HCT116 (cell line): ENCODE data around the gene SH3PXD2A. TPM values are rescaled to one million over a fixed set of nuclear protein-coding genes. Genes with fewer than 3 reads are reported as not detected.

Source experiments
- ATAC-seq: fragments of 200-7000 bp; cut with Tn5 transposase; 2 replicates; pipeline ENCODE4 v1.9.1; 2020; ENCODE audit warnings: mild to moderate bottlenecking, moderate library complexity
- BruUV-seq: library from RNA; stranded (reverse); fragments of 400-500 nt; replicated peaks from 2 replicates; lab custom pipeline; 2021; lab: Mats Ljungman, UMichigan
- CTCF ChIA-PET: fragments of 300-600 bp; sonication (Branson Sonifier 250); formaldehyde crosslinking; loops from one replicate; lab custom pipeline; 2021; ENCODE audit warnings: antibody characterized with exemption; lab: Charles Lee
- POLR2A ChIA-PET: fragments of 300-600, 350-600 bp; sonication (Branson Sonifier 250); formaldehyde crosslinking; loops from one replicate; lab custom pipeline; 2021; ENCODE audit warnings: antibody characterized with exemption; lab: Charles Lee
- RAD21 ChIA-PET, 2 experiments: fragments of 300-600 bp; sonication (Branson Sonifier 250); formaldehyde crosslinking; loops; one replicate each; lab custom pipeline; 2023; ENCODE audit warnings: low total read pairs in 2 of 2; ENCODE audit not compliant: uncharacterized antibody in 2 of 2, unreplicated experiment in 2 of 2, low non-redundant PET in 1 of 2; lab: Charles Lee
- DNase-seq: peaks from one replicate; pipeline ENCODE4 v3.0.0-alpha.2; 2010; ENCODE audit warnings: low read depth, low spot score
- H2AFZ ChIP-seq: fragments of 200-600 bp; shearing (Covaris generic), sonication (generic); 2 replicates; pipeline ENCODE4 v1.6.1; 2017; ENCODE audit warnings: low read depth, mixed run types, mixed read lengths, antibody characterized with exemption, low read length; ENCODE audit not compliant: poor library complexity, severe bottlenecking
- H3K27ac ChIP-seq: 2 replicates; pipeline ENCODE4 v1.5.1; 2012; ENCODE audit warnings: low read depth, low read length
- H3K27me3 ChIP-seq: fragments of 200-600 bp; sonication (generic); 2 replicates; pipeline ENCODE4 v1.6.1; 2016; ENCODE audit warnings: mixed run types, low read length, mixed read lengths; ENCODE audit not compliant: insufficient read depth
- H3K36me3 ChIP-seq, 2 experiments: fragments of 200-500 bp in 1 of 2; fragments of 200-600 bp in 1 of 2; sonication (Bioruptor generic) in 1 of 2; sonication (generic) in 1 of 2; 2 replicates each; pipeline versions ENCODE4 v1.5.1 to v1.6.1; 2014 to 2016; ENCODE audit warnings: low read length in 2 of 2, inconsistent platforms in 1 of 2, mixed read lengths in 1 of 2, mixed run types in 1 of 2; ENCODE audit not compliant: insufficient read depth in 2 of 2, control insufficient read depth in 1 of 2
- H3K4me1 ChIP-seq, 2 experiments: fragments of 200-600 bp in 1 of 2; sonication (generic) in 1 of 2; 2 replicates each; pipeline versions ENCODE4 v1.5.1 to v1.6.1; 2012 to 2017; ENCODE audit warnings: low read length in 2 of 2, inconsistent platforms in 1 of 2, mild to moderate bottlenecking in 1 of 2, mixed read lengths in 1 of 2, mixed run types in 1 of 2, moderate library complexity in 1 of 2; ENCODE audit not compliant: insufficient read depth in 2 of 2, control insufficient read depth in 1 of 2
- H3K4me2 ChIP-seq: fragments of 200-600 bp; sonication (generic); 2 replicates; pipeline ENCODE4 v1.6.1; 2017; ENCODE audit warnings: mixed run types, low read length, mixed read lengths
- H3K4me3 ChIP-seq, 2 experiments: fragments of 200-600 bp in 1 of 2; sonication (generic) in 1 of 2; replicated peaks in 1 of 2; 2 replicates each; pipeline ENCODE4 v1.5.1; 2011 to 2016; ENCODE audit warnings: low read length in 2 of 2, control low read depth in 1 of 2, low read depth in 1 of 2, mild to moderate bottlenecking in 1 of 2, mixed read lengths in 1 of 2, mixed run types in 1 of 2
- H3K79me2 ChIP-seq: fragments of 200-600 bp; sonication (generic); 2 replicates; pipeline ENCODE4 v1.6.1; 2017; ENCODE audit warnings: mild to moderate bottlenecking, mixed run types, low read length, moderate library complexity, mixed read lengths; ENCODE audit not compliant: insufficient read depth
- H3K9ac ChIP-seq: fragments of 200-600 bp; sonication (generic); 2 replicates; pipeline ENCODE4 v1.6.1; 2016; ENCODE audit warnings: low read length, mixed read lengths
- H3K9me2 ChIP-seq: fragments of 200-600 bp; sonication (generic), shearing (Covaris generic); 2 replicates; pipeline ENCODE4 v1.6.1; 2017; ENCODE audit warnings: mixed run types, mild to moderate bottlenecking, moderate library complexity; ENCODE audit not compliant: insufficient read depth
- H3K9me3 ChIP-seq, 2 experiments: fragments of 200-500 bp in 1 of 2; fragments of 200-600 bp in 1 of 2; sonication (Bioruptor generic) in 1 of 2; sonication (generic) in 1 of 2; 2 replicates each; pipeline ENCODE4 v1.6.1; 2014 to 2017; ENCODE audit warnings: low read length in 2 of 2, mixed read lengths in 2 of 2, inconsistent platforms in 1 of 2, low read depth in 1 of 2, mild to moderate bottlenecking in 1 of 2, mixed run types in 1 of 2, moderate library complexity in 1 of 2; ENCODE audit not compliant: control insufficient read depth in 1 of 2, insufficient read depth in 1 of 2
- H4K20me1 ChIP-seq: fragments of 200-600 bp; sonication (generic), shearing (Covaris generic); 2 replicates; pipeline ENCODE4 v1.6.1; 2017; ENCODE audit warnings: mixed run types, mild to moderate bottlenecking, moderate library complexity; ENCODE audit not compliant: insufficient read depth
- CBX3 ChIP-seq: IDR thresholded peaks from 2 replicates; pipeline ENCODE4 v1.6.1; 2012; ENCODE audit warnings: low read depth
- EZH2 ChIP-seq: fragments of 200-600 bp; sonication (generic); IDR thresholded peaks from 2 replicates; pipeline ENCODE4 v1.6.1; 2017; ENCODE audit warnings: antibody characterized with exemption, mixed run types
- SP1 ChIP-seq: IDR thresholded peaks from 2 replicates; pipeline ENCODE4 v1.6.1; 2012; ENCODE audit warnings: low read depth
- ZFX ChIP-seq: fragments of 450-650 bp; IDR thresholded peaks from 2 replicates; pipeline ENCODE4 v1.6.1; 2017
- intact Hi-C: fragments of 100-400 bp; cut with micrococcal nuclease; formaldehyde crosslinking; loops from 2 replicates; pipeline ENCODE4 v1.10.0; 2022
- total RNA-seq: library from RNA; stranded (reverse); gene quantifications from one replicate; pipeline ENCODE4 v1.2.1, GENCODE V29; 2021; ENCODE audit not compliant: unreplicated experiment
- TF ChIP-seq, protein P1 (sequence below), 3 experiments: fragments of 200-600 bp in 1 of 3; sonication (generic) in 1 of 3; IDR thresholded peaks in 2 of 3; conservative IDR thresholded peaks in 1 of 3; 2 replicates each; pipeline ENCODE4 v1.5.1; 2012 to 2017; ENCODE audit warnings: low read depth in 2 of 3, low read length in 2 of 3, antibody characterized with exemption in 1 of 3, borderline replicate concordance in 1 of 3, control low read depth in 1 of 3, mild to moderate bottlenecking in 1 of 3, mixed read lengths in 1 of 3, mixed run types in 1 of 3, moderate library complexity in 1 of 3; ENCODE audit not compliant: insufficient read depth in 1 of 3
- TF ChIP-seq, protein P2 (sequence below): IDR thresholded peaks from 2 replicates; pipeline ENCODE4 v1.6.1; 2012

SH3PXD2A gene
- total RNA-seq, 1 experiment from 2014 or later, result 8.7 TPM

DNA sequence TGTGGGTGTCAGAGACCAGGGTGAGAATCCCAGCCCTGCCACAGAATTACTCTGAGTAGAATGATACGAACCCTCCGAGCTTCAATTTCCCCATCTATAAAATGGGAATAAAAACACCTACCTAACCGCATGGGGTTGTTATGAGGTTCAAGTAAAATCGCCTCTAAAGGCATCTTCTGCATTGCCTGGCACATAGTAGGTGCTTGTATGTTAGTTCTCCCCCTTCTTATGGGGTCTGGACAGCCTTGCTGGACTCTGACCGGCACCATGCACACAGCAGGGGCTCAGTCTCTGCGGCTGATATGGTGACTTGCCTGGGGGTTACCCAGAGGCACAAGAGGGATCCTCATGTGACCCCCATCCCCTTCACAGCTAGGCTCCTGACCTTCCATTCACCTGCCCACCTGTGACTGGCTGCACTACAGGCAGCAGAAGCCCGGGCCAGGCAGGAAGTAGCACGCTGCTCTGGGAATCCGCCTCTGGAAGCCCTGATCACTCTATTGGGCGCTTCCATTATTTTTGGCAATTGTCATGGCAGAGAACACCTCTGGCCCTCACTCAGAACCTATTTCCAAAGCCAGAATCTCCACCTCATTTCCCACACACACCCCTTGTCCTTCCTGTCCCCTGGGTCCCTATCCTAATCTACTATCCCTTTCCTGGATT is 6.0 kb downstream of the SH3PXD2A start (continued):
- TF ChIP-seq, protein P1, sequence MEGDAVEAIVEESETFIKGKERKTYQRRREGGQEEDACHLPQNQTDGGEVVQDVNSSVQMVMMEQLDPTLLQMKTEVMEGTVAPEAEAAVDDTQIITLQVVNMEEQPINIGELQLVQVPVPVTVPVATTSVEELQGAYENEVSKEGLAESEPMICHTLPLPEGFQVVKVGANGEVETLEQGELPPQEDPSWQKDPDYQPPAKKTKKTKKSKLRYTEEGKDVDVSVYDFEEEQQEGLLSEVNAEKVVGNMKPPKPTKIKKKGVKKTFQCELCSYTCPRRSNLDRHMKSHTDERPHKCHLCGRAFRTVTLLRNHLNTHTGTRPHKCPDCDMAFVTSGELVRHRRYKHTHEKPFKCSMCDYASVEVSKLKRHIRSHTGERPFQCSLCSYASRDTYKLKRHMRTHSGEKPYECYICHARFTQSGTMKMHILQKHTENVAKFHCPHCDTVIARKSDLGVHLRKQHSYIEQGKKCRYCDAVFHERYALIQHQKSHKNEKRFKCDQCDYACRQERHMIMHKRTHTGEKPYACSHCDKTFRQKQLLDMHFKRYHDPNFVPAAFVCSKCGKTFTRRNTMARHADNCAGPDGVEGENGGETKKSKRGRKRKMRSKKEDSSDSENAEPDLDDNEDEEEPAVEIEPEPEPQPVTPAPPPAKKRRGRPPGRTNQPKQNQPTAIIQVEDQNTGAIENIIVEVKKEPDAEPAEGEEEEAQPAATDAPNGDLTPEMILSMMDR (IDR thresholded peaks at IDR 0.05 in 2 of 3, conservative IDR thresholded peaks at IDR 0.05 in 1 of 3; ENCODE audit: borderline replicate concordance in 1 of 3, insufficient read depth in 1 of 3, low read depth in 2 of 3, low read length in 2 of 3), result no peak
- TF ChIP-seq, protein P2, sequence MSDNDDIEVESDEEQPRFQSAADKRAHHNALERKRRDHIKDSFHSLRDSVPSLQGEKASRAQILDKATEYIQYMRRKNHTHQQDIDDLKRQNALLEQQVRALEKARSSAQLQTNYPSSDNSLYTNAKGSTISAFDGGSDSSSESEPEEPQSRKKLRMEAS, result no peak
- no peak for TF ChIP-seq ZFX
- TF ChIP-seq CBX3, result no peak
- TF ChIP-seq SP1, result no peak

DNA sequence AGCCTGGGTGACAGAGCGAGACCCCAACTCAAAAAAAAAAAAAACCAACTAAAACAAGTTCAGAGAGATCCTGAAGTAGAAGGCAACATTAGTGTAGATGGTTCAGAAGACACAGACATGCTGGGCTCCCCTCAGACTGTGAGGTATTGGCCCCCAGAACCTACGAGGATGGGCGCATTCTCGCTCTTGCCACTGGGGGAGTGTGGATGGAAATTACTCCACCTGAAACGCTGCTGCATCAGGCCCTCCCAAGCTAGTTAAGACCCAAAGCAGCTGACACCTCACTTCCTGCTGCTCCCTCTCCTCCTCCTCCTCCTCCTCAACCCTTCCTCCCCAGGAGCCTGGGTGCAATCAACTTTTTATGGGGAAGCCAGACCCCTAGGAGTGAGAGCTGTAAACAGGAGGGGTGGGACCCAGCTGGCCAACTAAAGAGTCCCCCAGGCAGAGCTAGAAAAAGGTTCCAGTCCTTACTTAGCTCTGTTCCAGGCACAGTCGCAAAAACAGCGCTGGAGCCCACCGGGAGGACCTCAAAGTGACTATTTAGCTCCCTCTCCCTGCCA is 7.4 kb downstream of the SH3PXD2A start:
- H3K4me3 ChIP-seq, result no peak overlapping the region
- CTCF ChIA-PET, result interaction anchor here (1.0 to 1.8 kb wide), 7 partner anchors 8 to 137 kb away, joined by 3 to 6 read pairs (median 5); no protein-coding TSS in a partner anchor
- H3K9me3 ChIP-seq, result no peaks in the 10 kb centered on the region
- intact Hi-C loops, result no loop called here
- no peak overlapping the region for H3K4me2 ChIP-seq
- no peak overlapping the region for H3K9ac ChIP-seq
- H3K27me3 ChIP-seq, result peaks cover 4% of the 10 kb centered on the region; the same call in 1 of the 2 replicates
- peak; percentile 97 for ATAC-seq
- no peak overlapping the region for H2AFZ ChIP-seq
- BruUV-seq, result no TSS peak
- H4K20me1 ChIP-seq, result no peaks in the 10 kb centered on the region
- H3K4me1 ChIP-seq, result no peaks in the 10 kb centered on the region
- TF ChIP-seq, protein P1 (IDR thresholded peaks at IDR 0.05 in 2 of 3, conservative IDR thresholded peaks at IDR 0.05 in 1 of 3; ENCODE audit: borderline replicate concordance in 1 of 3, insufficient read depth in 1 of 3, low read depth in 2 of 3, low read length in 2 of 3), result peak in 2 of 3 experiments; percentile 58 to 59; a peak in 4 of 6 replicates
- no peak for TF ChIP-seq EZH2
- TF ChIP-seq, all 23 proteins: peak for 1
- DNase-seq, result peak; percentile 18
- Histone ChIP-seq H3K36me3 (no peaks in the 10 kb centered on the region), H3K9me2 (no peaks in the 10 kb centered on the region), H3K27ac (no peak overlapping the region), H3K79me2 (no peaks in the 10 kb centered on the region)
- ChIA-PET POLR2A (no interaction called here), RAD21 (no interaction called here)
